Stimulated activated CD4-positive, alpha-beta T cell treated with anti-CD3 and anti-CD28 coated beads, Interleukin-1b, Interleukin-23, amount 100 ng/mL, for 4 hours (primary cell): ENCODE data around the gene P3R3URF.

Experiments
- DNase-seq, 2 donors: peaks; one replicate each; pipeline ENCODE4 v3.0.0-alpha.2; 2020; ENCODE audit warnings: low read depth in 2 of 2

Gene P3R3URF

GRCh38 chr1:46131712-46132528 lies 44.4 kb downstream of the P3R3URF start:
- DNase-seq = peak; percentile 8 to 19

DNA sequence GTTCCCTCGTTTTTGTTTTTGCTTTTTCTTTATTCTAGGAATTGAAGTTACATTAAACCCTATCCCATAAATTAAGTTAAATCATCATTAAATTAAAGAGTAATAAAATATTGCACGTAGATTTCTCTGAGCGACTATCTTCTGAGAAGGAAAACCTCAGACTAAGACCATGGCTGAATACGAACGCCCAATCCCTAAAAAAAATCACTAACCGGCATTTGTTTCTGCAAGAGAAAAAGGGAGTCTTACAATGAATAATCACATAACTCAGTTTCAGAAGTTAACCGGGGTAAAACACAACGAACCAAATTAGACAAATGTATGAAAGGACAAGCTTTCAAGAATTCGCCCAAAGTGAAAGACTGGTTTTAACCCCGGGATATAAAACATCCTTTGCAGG lies 45.2 kb downstream of the P3R3URF start:
- DNase-seq = no peak

- no peak for DNase-seq
Observed at GRCh38 chr1:46130606-46131005, 45.7 kb downstream of the P3R3URF start.

DNA sequence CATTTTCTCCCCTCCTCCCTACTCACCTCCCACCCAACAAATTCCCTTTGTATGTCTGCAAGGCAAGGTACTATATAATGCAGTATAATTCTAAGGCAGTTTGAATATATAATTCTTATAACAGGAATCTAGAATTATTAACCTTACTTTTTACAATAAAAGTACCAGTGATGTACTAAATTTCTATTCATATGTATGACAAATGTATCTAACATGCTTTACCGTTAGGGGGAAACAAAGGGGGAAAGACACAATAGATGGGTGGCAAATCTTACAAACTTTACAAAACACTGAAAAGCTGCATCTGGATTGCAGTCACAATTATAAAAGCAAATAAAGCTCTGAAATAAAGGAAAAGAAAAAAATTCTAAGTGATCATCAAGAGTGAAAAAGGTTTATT lies 46.2 kb downstream of the P3R3URF start:
- DNase-seq = no peak

DNA sequence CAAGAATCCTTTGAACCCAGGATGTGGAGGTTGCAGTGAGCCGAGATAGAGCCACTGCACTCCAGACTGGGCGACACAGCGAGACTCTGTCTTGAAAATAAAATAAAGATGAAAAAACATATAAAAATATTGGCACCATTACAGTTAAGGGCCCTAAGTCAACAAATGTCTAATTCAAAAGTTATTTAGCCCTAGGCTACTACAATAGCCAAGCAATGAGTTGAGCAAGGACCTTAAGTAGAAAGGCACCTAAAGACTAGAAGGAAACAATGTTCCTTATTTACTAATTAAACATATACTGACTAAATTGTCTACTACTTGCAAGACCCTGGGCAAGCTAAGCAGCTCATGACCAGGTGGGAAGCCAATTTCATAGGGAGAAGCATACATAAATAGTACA lies 47.9 kb downstream of the P3R3URF start:
- no peak for DNase-seq
